PC-3 (cell line): ENCODE results near the gene NSMCE1. TPM values are rescaled to one million over a fixed set of nuclear protein-coding genes. Genes with fewer than 3 reads are reported as not detected.

Source experiments
- ATAC-seq: fragments of 200-7000 bp; cut with Tn5 transposase; 2 replicates; pipeline ENCODE4 v1.9.1; 2020; ENCODE audit warnings: mild to moderate bottlenecking, moderate library complexity
- BruUV-seq: library from RNA; stranded (reverse); fragments of 400-500 nt; replicated peaks from 2 replicates; lab custom pipeline; 2021; lab: Mats Ljungman, UMichigan
- CTCF ChIA-PET: fragments of 300-600 bp; sonication (Branson Sonifier 250); formaldehyde crosslinking; loops from one replicate; lab custom pipeline; 2022; ENCODE audit warnings: antibody characterized with exemption; lab: Charles Lee
- POLR2A ChIA-PET: fragments of 300-600 bp; sonication (Branson Sonifier 250); formaldehyde crosslinking; loops from one replicate; lab custom pipeline; 2022; ENCODE audit warnings: antibody characterized with exemption; ENCODE audit not compliant: unreplicated experiment; lab: Charles Lee
- DNase-seq: peaks from one replicate; pipeline ENCODE4 v3.0.0-alpha.2; 2015
- H2AFZ ChIP-seq: fragments of 300-600 bp; sonication (generic); 2 replicates; pipeline ENCODE4 v1.6.0; 2016; ENCODE audit warnings: antibody characterized with exemption, low read length
- H3F3A ChIP-seq: fragments of 300-600 bp; sonication (generic); one replicate; pipeline ENCODE4 v1.6.0; 2017; ENCODE audit warnings: antibody characterized with exemption, low read length, control low read depth, mild to moderate bottlenecking; ENCODE audit not compliant: unreplicated experiment
- H3K27ac ChIP-seq: fragments of 300-600 bp; sonication (generic); 2 replicates; pipeline ENCODE4 v1.5.1; 2016; ENCODE audit warnings: mild to moderate bottlenecking, low read length
- H3K27me3 ChIP-seq: fragments of 300-600 bp; sonication (generic); 2 replicates; pipeline ENCODE4 v1.6.1; 2016; ENCODE audit warnings: low read length, mixed read lengths
- H3K36me3 ChIP-seq: fragments of 300-600 bp; sonication (generic); 2 replicates; pipeline ENCODE4 v1.6.1; 2016; ENCODE audit warnings: low read depth, mixed run types, low read length, mixed read lengths
- H3K4me1 ChIP-seq: fragments of 300-600 bp; sonication (generic); 2 replicates; pipeline ENCODE4 v1.5.1; 2016; ENCODE audit warnings: low read length; ENCODE audit not compliant: insufficient read depth
- H3K4me2 ChIP-seq: fragments of 300-600 bp; sonication (generic); 2 replicates; pipeline ENCODE4 v1.6.0; 2016; ENCODE audit warnings: low read length
- H3K4me3 ChIP-seq: fragments of 300-600 bp; sonication (generic); 2 replicates; pipeline ENCODE4 v1.5.1; 2016; ENCODE audit warnings: mild to moderate bottlenecking, low read length, mixed read lengths
- H3K79me2 ChIP-seq: fragments of 300-600 bp; sonication (generic); 2 replicates; pipeline ENCODE4 v1.6.1; 2017; ENCODE audit warnings: low read length, mixed read lengths
- H3K9ac ChIP-seq: fragments of 300-600 bp; sonication (generic); 2 replicates; pipeline ENCODE4 v1.6.0; 2016; ENCODE audit warnings: mild to moderate bottlenecking, low read length
- H3K9me2 ChIP-seq: fragments of 300-600 bp; sonication (generic); replicated peaks from 2 replicates; pipeline ENCODE4 v1.6.1; 2016; ENCODE audit warnings: mixed run types, low read length, mixed read lengths
- H3K9me3 ChIP-seq: fragments of 300-600 bp; sonication (generic); 2 replicates; pipeline ENCODE4 v1.6.1; 2016; ENCODE audit warnings: low read length, mixed read lengths
- H4K20me1 ChIP-seq: fragments of 300-600 bp; sonication (generic); 2 replicates; pipeline ENCODE4 v1.6.1; 2016; ENCODE audit warnings: low read length, mixed read lengths
- CTCF ChIP-seq: fragments of 300-600 bp; sonication (generic); conservative IDR thresholded peaks from 2 replicates; pipeline ENCODE4 v1.5.1; 2017; ENCODE audit warnings: antibody characterized with exemption, low read depth, mild to moderate bottlenecking, low read length
- EZH2 ChIP-seq: fragments of 300-600 bp; sonication (generic); IDR thresholded peaks from one replicate; pipeline ENCODE4 v1.6.1; 2017; ENCODE audit warnings: antibody characterized with exemption, mild to moderate bottlenecking, low read length; ENCODE audit not compliant: unreplicated experiment
- EZH2phosphoT487 ChIP-seq: fragments of 300-600 bp; sonication (generic); IDR thresholded peaks from 2 replicates; pipeline ENCODE4 v1.6.1; 2018; ENCODE audit warnings: mild to moderate bottlenecking, antibody characterized with exemption, low read length, borderline replicate concordance
- intact Hi-C: fragments of 100-400 bp; cut with micrococcal nuclease; formaldehyde crosslinking; loops from 2 replicates; pipeline ENCODE4 v1.9.0; 2023
- total RNA-seq: library from RNA; depleted of rRNA; stranded (reverse); fragments of >200 nt; gene quantifications from 2 replicates; pipeline ENCODE4 v1.2.3, GENCODE V29; 2014

NSMCE1 gene
- total RNA-seq, 1 experiment from 2014 or later, result 32.5 TPM

- H3K36me3 ChIP-seq, result no peaks in the 10 kb centered on the region
- H4K20me1 ChIP-seq, result no peaks in the 10 kb centered on the region
- no peak overlapping the region for H3K4me3 ChIP-seq
- no peak overlapping the region for H3K4me2 ChIP-seq
- BruUV-seq, result no TSS peak
- ATAC-seq, result no peak
- CTCF ChIA-PET, result no interaction called here
- no peak overlapping the region for H2AFZ ChIP-seq
- intact Hi-C loops, result no loop called here
- no peak overlapping the region for H3K9ac ChIP-seq
- H3K79me2 ChIP-seq, result no peaks in the 10 kb centered on the region
- no peaks in the 10 kb centered on the region for H3K9me3 ChIP-seq
- no peaks in the 10 kb centered on the region for H3K9me2 ChIP-seq
- no peak for DNase-seq
- POLR2A ChIA-PET, result no interaction called here
- no peaks in the 10 kb centered on the region for H3K4me1 ChIP-seq
- no peak for TF ChIP-seq CTCF
- TF ChIP-seq EZH2phosphoT487, result no peak
- no peak for TF ChIP-seq EZH2
- H3K27ac ChIP-seq, result no peak overlapping the region
- H3K27me3 ChIP-seq, result no peaks in the 10 kb centered on the region
- no peaks in the 10 kb centered on the region for H3F3A ChIP-seq
These were observed 57.5 kb downstream of the NSMCE1 start for GRCh38 chr16:27211026-27211425.

GRCh38 chr16:27210174-27210573 lies 58.4 kb downstream of the NSMCE1 start:
- no peak for TF ChIP-seq CTCF
- TF ChIP-seq EZH2, result no peak
- TF ChIP-seq EZH2phosphoT487, result no peak
- H3F3A ChIP-seq, result no peaks in the 10 kb centered on the region
- H3K36me3 ChIP-seq, result no peaks in the 10 kb centered on the region
- no peaks in the 10 kb centered on the region for H3K4me1 ChIP-seq
- H3K27me3 ChIP-seq, result no peaks in the 10 kb centered on the region
- H3K4me2 ChIP-seq, result no peak overlapping the region
- H3K9ac ChIP-seq, result no peak overlapping the region
- POLR2A ChIA-PET, result no interaction called here
- BruUV-seq, result no TSS peak
- no peaks in the 10 kb centered on the region for H3K9me3 ChIP-seq
- H3K79me2 ChIP-seq, result no peaks in the 10 kb centered on the region
- no peaks in the 10 kb centered on the region for H4K20me1 ChIP-seq
- no peak overlapping the region for H2AFZ ChIP-seq
- intact Hi-C loops, result no loop called here
- DNase-seq (no peak), ATAC-seq (no peak)
- H3K9me2 ChIP-seq, result no peaks in the 10 kb centered on the region
- H3K4me3 ChIP-seq, result no peak overlapping the region
- no peak overlapping the region for H3K27ac ChIP-seq
- CTCF ChIA-PET, result no interaction called here

GRCh38 chr16:27209591-27209990 lies 59.0 kb downstream of the NSMCE1 start:
- ATAC-seq (no peak), DNase-seq (no peak)
- H3K9me3 ChIP-seq, result no peaks in the 10 kb centered on the region
- H3F3A ChIP-seq, result no peaks in the 10 kb centered on the region
- TF ChIP-seq CTCF (no peak), EZH2phosphoT487 (no peak), EZH2 (no peak)
- CTCF ChIA-PET, result no interaction called here
- no peaks in the 10 kb centered on the region for H3K27me3 ChIP-seq
- intact Hi-C loops, result no loop called here
- no TSS peak for BruUV-seq
- H3K9ac ChIP-seq, result no peak overlapping the region
- H3K79me2 ChIP-seq, result 0 out of 2 replicates have a peak, but pooled peaks cover 2% of the 10 kb centered on the region
- no peak overlapping the region for H3K4me2 ChIP-seq
- no peaks in the 10 kb centered on the region for H3K9me2 ChIP-seq
- POLR2A ChIA-PET, result no interaction called here
- peaks cover under 1% of the 10 kb centered on the region; the same call in 1 of the 2 replicates for H3K4me1 ChIP-seq
- no peak overlapping the region for H3K27ac ChIP-seq
- H3K4me3 ChIP-seq, result no peak overlapping the region
- no peaks in the 10 kb centered on the region for H3K36me3 ChIP-seq
- H2AFZ ChIP-seq, result no peak overlapping the region
- H4K20me1 ChIP-seq, result no peaks in the 10 kb centered on the region
